K562 (cell line): ENCODE results near the gene FKBP11. TPM values are rescaled to one million over a fixed set of nuclear protein-coding genes. Genes with fewer than 3 reads are reported as not detected.

Source experiments
- ATAC-seq: fragments of 200-7000 bp; cut with Tn5 transposase; 3 replicates; pipeline ENCODE4 v1.9.1; 2020; ENCODE audit warnings: moderate library complexity
- BruUV-seq: library from RNA; stranded (reverse); fragments of 400-500 nt; replicated peaks from 2 replicates; lab custom pipeline; 2021; lab: Mats Ljungman, UMichigan
- CTCF ChIA-PET: fragments of 300-600 bp; formaldehyde crosslinking; extraction: SDS; loops from one replicate; lab custom pipeline; 2021; ENCODE audit warnings: low intra/inter-chr PET ratio; lab: Yijun Ruan, JAX
- POLR2A ChIA-PET: fragments of 300-600, 350-650 bp; sonication (Branson Sonifier 250); formaldehyde crosslinking; extraction: SDS; loops from one replicate; lab custom pipeline; 2021; ENCODE audit warnings: antibody characterized with exemption, inconsistent platforms; lab: Yijun Ruan, JAX
- DNase-seq, 4 experiments: peaks; one replicate each; pipeline versions ENCODE4 v3.0.0 to v3.0.0-alpha.2; 2011 to 2018; ENCODE audit warnings: low spot score in 3 of 4, mixed read lengths in 3 of 4; ENCODE audit errors: extremely low read depth in 1 of 4
- FAIRE-seq: peaks from 2 replicates; lab custom pipeline; 2011; peaks lifted over from hg19 to GRCh38; lab: Jason Lieb, UNC
- H2AFZ ChIP-seq: 2 replicates; pipeline ENCODE4 v1.6.0; 2011; ENCODE audit warnings: low read depth, low read length, control low read depth, inconsistent platforms
- H3K27ac ChIP-seq: fragments of 200-600 bp; 3 replicates; pipeline ENCODE4 v1.8.0; 2011; ENCODE audit warnings: low read depth, mild to moderate bottlenecking, control low read depth, inconsistent platforms, low read length, moderate library complexity, mixed read lengths; ENCODE audit errors: extremely low read depth
- H3K27me3 ChIP-seq, 2 experiments: fragments of 300-600 bp in 1 of 2; 2 replicates in 1 of 2; 3 replicates in 1 of 2; pipeline versions ENCODE4 v1.6.0 to v1.8.0; 2011; ENCODE audit warnings: inconsistent platforms in 2 of 2, low read length in 2 of 2, mild to moderate bottlenecking in 1 of 2, mixed read lengths in 1 of 2, moderate library complexity in 1 of 2; ENCODE audit not compliant: control insufficient read depth in 2 of 2, insufficient read depth in 2 of 2
- H3K36me3 ChIP-seq: fragments of 300-600 bp; 3 replicates; pipeline ENCODE4 v1.8.0; 2011; ENCODE audit warnings: mild to moderate bottlenecking, low read length, inconsistent platforms; ENCODE audit not compliant: control insufficient read depth, insufficient read depth
- H3K4me1 ChIP-seq, 2 experiments: fragments of 200-600 bp in 1 of 2; replicated peaks in 1 of 2; 2 replicates in 1 of 2; 3 replicates in 1 of 2; pipeline versions ENCODE4 v1.5.1 to v1.8.0; 2011; ENCODE audit warnings: inconsistent platforms in 2 of 2, low read length in 2 of 2, mild to moderate bottlenecking in 1 of 2, mixed read lengths in 1 of 2, moderate library complexity in 1 of 2; ENCODE audit not compliant: control insufficient read depth in 2 of 2, insufficient read depth in 2 of 2
- H3K4me2 ChIP-seq: 2 replicates; pipeline ENCODE4 v1.6.1; 2011; ENCODE audit warnings: low read length, control low read depth, inconsistent platforms, mixed read lengths; ENCODE audit not compliant: insufficient read depth
- H3K4me3 ChIP-seq: fragments of 200-600 bp; sonication (generic), shearing (Covaris generic); 2 replicates; pipeline ENCODE4 v1.5.1; 2016; ENCODE audit warnings: control low read depth, inconsistent platforms
- H3K79me2 ChIP-seq: fragments of 200-600 bp; 3 replicates; pipeline ENCODE4 v1.8.0; 2011; ENCODE audit warnings: low read length, inconsistent platforms; ENCODE audit not compliant: control insufficient read depth, insufficient read depth
- H3K9ac ChIP-seq, 2 experiments: 2 replicates each; pipeline versions ENCODE4 v1.6.0 to v1.6.1; 2011; ENCODE audit warnings: low read depth in 2 of 2, low read length in 2 of 2, control low read depth in 1 of 2, inconsistent platforms in 1 of 2, mild to moderate bottlenecking in 1 of 2, mixed read lengths in 1 of 2; ENCODE audit not compliant: insufficient read depth in 1 of 2
- H3K9me1 ChIP-seq: one replicate; pipeline ENCODE4 v1.6.0; 2011; ENCODE audit warnings: inconsistent platforms, mild to moderate bottlenecking, low read length, moderate library complexity; ENCODE audit not compliant: control insufficient read depth, insufficient read depth
- H3K9me3 ChIP-seq: replicated peaks from 2 replicates; pipeline ENCODE4 v1.5.1; 2011; ENCODE audit warnings: low read depth, low read length, inconsistent platforms; ENCODE audit not compliant: control insufficient read depth, insufficient read depth
- H4K20me1 ChIP-seq: replicated peaks from 2 replicates; pipeline ENCODE4 v1.6.1; 2011; ENCODE audit warnings: low read length, inconsistent platforms, mixed read lengths; ENCODE audit not compliant: control insufficient read depth, insufficient read depth
- CBX5 ChIP-seq: IDR thresholded peaks from 2 replicates; pipeline ENCODE4 v1.6.1; 2014; ENCODE audit warnings: low read depth, borderline replicate concordance
- CREM ChIP-seq: IDR thresholded peaks from 2 replicates; pipeline ENCODE4 v1.6.1; 2014; ENCODE audit warnings: antibody characterized with exemption, low read depth
- GATA2 ChIP-seq: sonication (generic); formaldehyde crosslinking; IDR thresholded peaks from 2 replicates; pipeline ENCODE4 v1.4.0; 2020; ENCODE audit warnings: mild to moderate bottlenecking, missing genetic modification reagents
- IRF2 ChIP-seq: sonication (generic); formaldehyde crosslinking; IDR thresholded peaks from 2 replicates; pipeline ENCODE4 v1.8.1; 2022; ENCODE audit warnings: mild to moderate bottlenecking, missing genetic modification reagents
- MECOM ChIP-seq: fragments of 250-450 bp; sonication (Bioruptor Pico); IDR thresholded peaks from 2 replicates; pipeline ENCODE4 v1.8.0; 2022; ENCODE audit warnings: inconsistent platforms
- MXI1 ChIP-seq: IDR thresholded peaks from 2 replicates; pipeline ENCODE4 v1.6.1; 2011; ENCODE audit warnings: low read depth, mild to moderate bottlenecking, improper control_type of control experiment, low read length
- SRF ChIP-seq, 2 experiments: fragments of 250-450, 450-650 bp in 1 of 2; sonication (Bioruptor Pico) in 1 of 2; sonication (generic) in 1 of 2; formaldehyde crosslinking; IDR thresholded peaks; 2 replicates each; pipeline versions ENCODE4 v1.5.0 to v1.5.1; 2020 to 2022; ENCODE audit warnings: mild to moderate bottlenecking in 1 of 2, missing genetic modification reagents in 1 of 2
- TAL1 ChIP-seq: fragments of 450-650 bp; IDR thresholded peaks from 2 replicates; pipeline ENCODE4 v1.6.1; 2016; ENCODE audit warnings: mild to moderate bottlenecking
- ZFPM2 ChIP-seq: fragments of 250-450 bp; sonication (Bioruptor Pico); IDR thresholded peaks from 2 replicates; pipeline ENCODE4 v1.5.1; 2022; ENCODE audit warnings: mild to moderate bottlenecking
- ZNF696 ChIP-seq: fragments of 250-450 bp; sonication (Bioruptor Pico); conservative IDR thresholded peaks from 2 replicates; pipeline ENCODE4 v1.4.0; 2020; ENCODE audit warnings: mild to moderate bottlenecking, moderate library complexity
- WGBS: fragments of 100-300 bp; shearing (Covaris generic); methylation state at CpG from one replicate; pipeline ENCODE4 v1.1.6; 2016; ENCODE audit warnings: low coverage, mixed read lengths; ENCODE audit not compliant: insufficient coverage; ENCODE audit errors: missing lambda C conversion rate; 5-methylcytosine and 5-hydroxymethylcytosine counted together
- in situ Hi-C: fragments of 300-500 bp; cut with MboI; formaldehyde crosslinking; loops from 4 replicates; pipeline ENCODE4 v1.15.0; 2018; ENCODE audit warnings: inconsistent platforms, mixed read lengths
- intact Hi-C: fragments of 100-400 bp; cut with micrococcal nuclease; formaldehyde crosslinking; loops from 2 replicates; pipeline ENCODE4 v1.14.2; 2022
- polyA plus RNA-seq, 8 experiments: library from polyadenylated mRNA; depleted of rRNA in 4 of 8; stranded (reverse) in 5 of 8; unstranded in 3 of 8; fragments of >200 nt; fragmentation: Nextera tagmentation in 2 of 8; fragmentation: Illumina TruSeq in 1 of 8; extraction: Ambion mirVana in 2 of 8; extraction: Trizol in 1 of 8; gene quantifications; 2 replicates each; pipeline versions ENCODE4 v1.2.1 to v1.2.3, GENCODE V29; 2011 to 2014; ENCODE audit warnings: inconsistent platforms in 1 of 8, missing spikeins in 1 of 8
- total RNA-seq, 7 experiments: library from RNA; depleted of rRNA in 6 of 7; stranded (reverse); fragments of >200 nt in 6 of 7; fragmentation: Illumina TruSeq in 2 of 7; extraction: Trizol in 2 of 7; gene quantifications; 2 replicates each; pipeline versions ENCODE4 v1.2.1 to v1.2.3, GENCODE V29; 2011 to 2021; ENCODE audit warnings: low replicate concordance in 1 of 7
- TF ChIP-seq, protein P1 (sequence below): fragments of 450-650 bp; IDR thresholded peaks from 2 replicates; pipeline ENCODE4 v1.6.1; 2017; ENCODE audit warnings: antibody characterized with exemption
- TF ChIP-seq, protein P2 (sequence below): fragments of 250-450 bp; sonication (Bioruptor Pico); IDR thresholded peaks from 2 replicates; pipeline ENCODE4 v1.5.0; 2020; ENCODE audit warnings: mild to moderate bottlenecking
- TF ChIP-seq, protein P3 (sequence below): fragments of 450-650 bp; formaldehyde crosslinking; IDR thresholded peaks from 2 replicates; pipeline ENCODE4 v1.4.0; 2022; ENCODE audit warnings: missing genetic modification characterization

FKBP11 gene
- total and polyA plus RNA-seq, 9 of the 15 experiments (the other 6 are each of a cell fraction or from before 2014, with no cell fraction given): 1.6 to 8.2 (median 5.8) TPM

DNA sequence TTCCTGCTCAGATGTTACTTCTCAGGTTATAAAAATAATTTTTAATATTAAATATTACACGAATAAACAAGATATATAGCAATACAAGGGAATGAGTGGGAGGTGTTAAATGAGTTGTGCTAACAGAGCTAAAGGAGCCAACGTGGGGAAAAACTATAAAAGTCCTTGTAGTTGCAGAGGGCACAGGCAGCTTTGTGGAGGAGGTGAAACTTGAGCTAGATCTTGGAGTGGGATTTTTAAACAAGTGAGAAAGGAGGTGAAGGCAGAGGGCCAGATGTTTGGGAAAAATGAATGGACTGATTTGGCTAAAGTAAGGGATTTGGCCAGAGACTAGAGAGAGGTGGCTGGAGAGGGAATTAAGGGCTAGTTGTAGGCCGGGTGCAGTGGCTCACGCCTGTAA, 5.2 kb upstream of the FKBP11 start:
- POLR2A ChIA-PET: interaction anchor here (0.6 to 1.1 kb wide), 3 partner anchors 78 to 1221 kb away, joined by 3 to 4 read pairs (median 4); partner anchors contain the start of gene DDX23
- no peaks in the 10 kb centered on the region for H3K9me3 ChIP-seq
- no TSS peak for BruUV-seq
- no peak overlapping the region for H3K4me2 ChIP-seq
- H3K27me3 ChIP-seq: no peaks in the 10 kb centered on the region
- H3K9ac ChIP-seq: no peak overlapping the region
- 81% methylated on average over 4 of the region's 4 CpGs for WGBS
- intact Hi-C loops: loop anchor here (5.0 kb wide), 1 partner anchor 57 kb away; no protein-coding TSS in a partner anchor
- H3K36me3 ChIP-seq: peaks cover 60% of the 10 kb centered on the region
- DNase-seq (no peak), FAIRE-seq (no peak), ATAC-seq (no peak)
- in situ Hi-C loops: no loop called here
- H4K20me1 ChIP-seq: no peaks in the 10 kb centered on the region
- no peak overlapping the region for H2AFZ ChIP-seq
- no peaks in the 10 kb centered on the region for H3K79me2 ChIP-seq
- no peak for TF ChIP-seq ZFPM2
- TF ChIP-seq ZNF696 (CRISPR knock-in tag): no peak
- TF ChIP-seq MECOM (CRISPR knock-in tag): no peak
- TF ChIP-seq TAL1: no peak
- no peak for TF ChIP-seq CREM
- TF ChIP-seq MXI1: no peak
- TF ChIP-seq, protein P1, sequence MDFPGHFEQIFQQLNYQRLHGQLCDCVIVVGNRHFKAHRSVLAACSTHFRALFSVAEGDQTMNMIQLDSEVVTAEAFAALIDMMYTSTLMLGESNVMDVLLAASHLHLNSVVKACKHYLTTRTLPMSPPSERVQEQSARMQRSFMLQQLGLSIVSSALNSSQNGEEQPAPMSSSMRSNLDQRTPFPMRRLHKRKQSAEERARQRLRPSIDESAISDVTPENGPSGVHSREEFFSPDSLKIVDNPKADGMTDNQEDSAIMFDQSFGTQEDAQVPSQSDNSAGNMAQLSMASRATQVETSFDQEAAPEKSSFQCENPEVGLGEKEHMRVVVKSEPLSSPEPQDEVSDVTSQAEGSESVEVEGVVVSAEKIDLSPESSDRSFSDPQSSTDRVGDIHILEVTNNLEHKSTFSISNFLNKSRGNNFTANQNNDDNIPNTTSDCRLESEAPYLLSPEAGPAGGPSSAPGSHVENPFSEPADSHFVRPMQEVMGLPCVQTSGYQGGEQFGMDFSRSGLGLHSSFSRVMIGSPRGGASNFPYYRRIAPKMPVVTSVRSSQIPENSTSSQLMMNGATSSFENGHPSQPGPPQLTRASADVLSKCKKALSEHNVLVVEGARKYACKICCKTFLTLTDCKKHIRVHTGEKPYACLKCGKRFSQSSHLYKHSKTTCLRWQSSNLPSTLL: no peak
- TF ChIP-seq, protein P2, sequence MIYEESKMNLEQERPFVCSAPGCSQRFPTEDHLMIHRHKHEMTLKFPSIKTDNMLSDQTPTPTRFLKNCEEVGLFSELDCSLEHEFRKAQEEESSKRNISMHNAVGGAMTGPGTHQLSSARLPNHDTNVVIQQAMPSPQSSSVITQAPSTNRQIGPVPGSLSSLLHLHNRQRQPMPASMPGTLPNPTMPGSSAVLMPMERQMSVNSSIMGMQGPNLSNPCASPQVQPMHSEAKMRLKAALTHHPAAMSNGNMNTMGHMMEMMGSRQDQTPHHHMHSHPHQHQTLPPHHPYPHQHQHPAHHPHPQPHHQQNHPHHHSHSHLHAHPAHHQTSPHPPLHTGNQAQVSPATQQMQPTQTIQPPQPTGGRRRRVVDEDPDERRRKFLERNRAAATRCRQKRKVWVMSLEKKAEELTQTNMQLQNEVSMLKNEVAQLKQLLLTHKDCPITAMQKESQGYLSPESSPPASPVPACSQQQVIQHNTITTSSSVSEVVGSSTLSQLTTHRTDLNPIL (CRISPR knock-in tag): no peak
- TF ChIP-seq, protein P3, sequence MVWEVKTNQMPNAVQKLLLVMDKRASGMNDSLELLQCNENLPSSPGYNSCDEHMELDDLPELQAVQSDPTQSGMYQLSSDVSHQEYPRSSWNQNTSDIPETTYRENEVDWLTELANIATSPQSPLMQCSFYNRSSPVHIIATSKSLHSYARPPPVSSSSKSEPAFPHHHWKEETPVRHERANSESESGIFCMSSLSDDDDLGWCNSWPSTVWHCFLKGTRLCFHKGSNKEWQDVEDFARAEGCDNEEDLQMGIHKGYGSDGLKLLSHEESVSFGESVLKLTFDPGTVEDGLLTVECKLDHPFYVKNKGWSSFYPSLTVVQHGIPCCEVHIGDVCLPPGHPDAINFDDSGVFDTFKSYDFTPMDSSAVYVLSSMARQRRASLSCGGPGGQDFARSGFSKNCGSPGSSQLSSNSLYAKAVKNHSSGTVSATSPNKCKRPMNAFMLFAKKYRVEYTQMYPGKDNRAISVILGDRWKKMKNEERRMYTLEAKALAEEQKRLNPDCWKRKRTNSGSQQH (CRISPR knock-in tag): no peak
- TF ChIP-seq IRF2: no peak
- no peak for TF ChIP-seq CBX5
- no peak for TF ChIP-seq SRF (CRISPR knock-in tag; IDR thresholded peaks at IDR 0.05)
- no peak for TF ChIP-seq GATA2 (CRISPR knock-in tag)
- H3K4me3 ChIP-seq: no peak overlapping the region
- no peak overlapping the region for H3K27ac ChIP-seq
- CTCF ChIA-PET: no interaction called here
- no peaks in the 10 kb centered on the region; a peak in 1 of 5 replicates for H3K4me1 ChIP-seq
- H3K9me1 ChIP-seq: peaks cover 4% of the 10 kb centered on the region
